AG09319 (cell line): ENCODE results near the gene COL9A1.

ENCODE experiments used
- DNase-seq: peaks from one replicate; pipeline ENCODE4 v3.0.0-alpha.2; 2010; ENCODE audit warnings: low read depth; ENCODE audit errors: extremely low read depth
- TF ChIP-seq, protein P1 (sequence below): IDR thresholded peaks from 2 replicates; pipeline ENCODE4 v1.5.1; 2011; ENCODE audit warnings: low read depth, mild to moderate bottlenecking, inconsistent platforms, low read length, moderate library complexity

The COL9A1 gene

DNA sequence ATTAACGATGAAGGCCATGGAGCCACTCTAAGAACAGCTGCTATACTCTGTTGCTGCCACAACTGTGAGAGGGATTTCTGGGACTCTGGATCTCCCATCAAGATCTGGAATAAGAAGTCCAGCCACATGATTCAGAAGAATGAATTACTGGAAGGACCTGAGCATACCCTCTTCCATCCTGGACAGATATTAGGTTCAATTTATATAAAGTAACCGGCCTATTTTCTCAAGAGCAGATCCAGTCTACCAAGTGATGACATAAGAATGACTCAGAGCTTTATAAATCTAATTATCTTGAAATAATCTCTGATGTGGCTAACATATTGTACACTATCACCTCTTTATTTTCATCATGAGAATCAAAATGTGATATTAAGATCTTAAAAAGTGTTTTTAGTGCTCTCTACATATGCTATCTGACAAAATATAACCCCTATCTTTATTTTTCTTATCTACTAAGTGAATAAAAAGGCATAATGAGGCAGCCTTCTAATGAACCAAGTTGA lies 45.1 kb downstream of the COL9A1 start:
- DNase-seq = no peak
- TF ChIP-seq, protein P1, sequence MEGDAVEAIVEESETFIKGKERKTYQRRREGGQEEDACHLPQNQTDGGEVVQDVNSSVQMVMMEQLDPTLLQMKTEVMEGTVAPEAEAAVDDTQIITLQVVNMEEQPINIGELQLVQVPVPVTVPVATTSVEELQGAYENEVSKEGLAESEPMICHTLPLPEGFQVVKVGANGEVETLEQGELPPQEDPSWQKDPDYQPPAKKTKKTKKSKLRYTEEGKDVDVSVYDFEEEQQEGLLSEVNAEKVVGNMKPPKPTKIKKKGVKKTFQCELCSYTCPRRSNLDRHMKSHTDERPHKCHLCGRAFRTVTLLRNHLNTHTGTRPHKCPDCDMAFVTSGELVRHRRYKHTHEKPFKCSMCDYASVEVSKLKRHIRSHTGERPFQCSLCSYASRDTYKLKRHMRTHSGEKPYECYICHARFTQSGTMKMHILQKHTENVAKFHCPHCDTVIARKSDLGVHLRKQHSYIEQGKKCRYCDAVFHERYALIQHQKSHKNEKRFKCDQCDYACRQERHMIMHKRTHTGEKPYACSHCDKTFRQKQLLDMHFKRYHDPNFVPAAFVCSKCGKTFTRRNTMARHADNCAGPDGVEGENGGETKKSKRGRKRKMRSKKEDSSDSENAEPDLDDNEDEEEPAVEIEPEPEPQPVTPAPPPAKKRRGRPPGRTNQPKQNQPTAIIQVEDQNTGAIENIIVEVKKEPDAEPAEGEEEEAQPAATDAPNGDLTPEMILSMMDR = no peak

DNA sequence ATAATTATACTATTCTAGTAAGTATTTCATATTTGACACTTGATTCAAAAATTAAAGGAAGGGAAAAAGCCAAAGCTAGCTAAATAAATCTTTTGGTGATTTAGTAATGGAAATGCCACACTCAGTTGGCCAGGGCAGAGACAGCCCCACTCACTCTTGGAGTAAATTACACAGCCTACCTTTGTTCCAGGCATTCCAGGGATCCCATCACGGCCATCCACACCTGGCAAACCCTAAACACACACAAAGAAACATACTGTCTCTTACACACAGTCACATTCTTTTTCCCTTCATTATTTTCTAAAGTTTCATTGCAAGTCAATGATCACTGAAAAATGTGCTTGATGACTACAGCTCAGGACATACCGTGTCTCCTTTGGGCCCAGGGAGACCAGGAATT lies 48.1 kb downstream of the COL9A1 start:
- TF ChIP-seq, protein P1 = no peak
- no peak for DNase-seq

DNA sequence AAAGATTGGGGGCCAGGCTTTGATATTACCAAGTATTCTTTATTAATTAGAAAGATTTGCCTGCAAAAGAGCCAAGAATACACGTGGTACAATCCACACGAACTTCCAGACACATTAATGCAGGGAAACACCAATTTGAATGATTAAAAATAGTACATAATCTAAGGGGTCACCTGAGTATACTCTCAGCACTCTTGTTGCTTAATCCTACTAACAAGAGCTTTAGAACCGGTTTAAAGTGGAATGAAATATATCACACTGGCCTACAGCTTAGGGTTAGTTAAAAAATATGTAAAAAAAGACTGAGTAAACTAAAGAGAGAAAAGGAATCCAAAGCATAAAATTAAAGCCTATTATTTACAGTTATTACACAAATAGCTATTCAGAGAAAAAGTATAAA lies 49.0 kb downstream of the COL9A1 start:
- DNase-seq = no peak
- TF ChIP-seq, protein P1 = no peak

DNA sequence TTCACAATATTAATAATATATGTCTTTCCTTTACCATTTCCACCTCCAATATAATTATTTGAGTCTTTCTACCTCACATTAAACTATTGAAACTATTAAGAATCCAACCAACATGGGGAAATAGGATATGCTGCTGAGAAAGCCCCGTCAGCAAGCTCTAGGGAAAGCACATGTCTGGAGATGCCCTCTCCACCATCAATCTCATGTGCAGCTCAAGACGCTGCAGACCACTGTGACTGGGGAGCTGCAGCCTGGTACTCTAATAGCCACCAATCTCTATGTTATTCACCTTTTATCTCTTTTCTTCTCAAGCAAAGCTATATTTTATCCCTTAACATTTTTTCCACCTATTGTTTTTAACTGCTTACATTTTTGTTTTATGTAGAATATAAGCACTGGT lies 50.3 kb downstream of the COL9A1 start:
- TF ChIP-seq, protein P1 = no peak
- no peak for DNase-seq

DNA sequence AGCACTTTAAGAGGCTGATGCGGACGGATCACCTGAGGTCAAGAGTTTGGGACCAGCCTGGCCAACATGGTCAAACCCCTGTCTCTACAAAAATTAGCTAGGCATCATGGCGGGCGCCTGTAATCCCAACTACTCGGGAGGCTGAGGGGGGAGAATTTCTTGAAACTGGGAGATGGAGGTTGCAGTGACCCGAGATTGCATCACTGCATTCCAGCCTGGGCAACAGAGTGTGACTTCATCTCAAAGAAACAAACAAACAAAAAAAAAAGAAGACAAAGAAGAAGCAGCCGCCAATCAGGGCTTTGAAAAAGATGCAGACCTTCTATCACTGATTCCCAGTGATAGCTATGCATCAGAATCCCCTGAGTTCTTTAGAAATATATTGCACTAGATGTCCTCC lies 56.8 kb downstream of the COL9A1 start:
- TF ChIP-seq, protein P1 = no peak
- no peak for DNase-seq

DNA sequence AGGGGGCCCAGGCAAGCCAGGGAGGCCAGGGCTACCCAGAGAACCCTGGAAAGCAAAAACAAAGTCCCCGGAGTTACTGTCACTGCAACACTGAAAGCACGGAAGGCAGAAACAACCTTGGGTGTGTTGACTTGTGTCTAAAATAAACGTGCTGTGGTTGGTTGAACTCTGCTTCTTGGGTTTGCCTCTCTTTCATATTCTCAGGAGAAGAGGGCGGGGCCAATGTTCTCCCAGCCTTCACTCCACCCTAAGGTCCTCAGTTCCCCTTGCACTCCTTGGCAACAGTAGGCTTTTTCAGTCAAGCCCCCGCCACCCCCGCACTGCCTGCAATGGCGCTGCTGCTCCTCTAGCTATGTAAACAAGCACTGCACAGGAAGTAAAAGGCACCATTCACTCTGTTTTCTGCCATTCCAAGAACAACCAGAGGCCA lies 60.9 kb downstream of the COL9A1 start:
- no peak for DNase-seq

DNA sequence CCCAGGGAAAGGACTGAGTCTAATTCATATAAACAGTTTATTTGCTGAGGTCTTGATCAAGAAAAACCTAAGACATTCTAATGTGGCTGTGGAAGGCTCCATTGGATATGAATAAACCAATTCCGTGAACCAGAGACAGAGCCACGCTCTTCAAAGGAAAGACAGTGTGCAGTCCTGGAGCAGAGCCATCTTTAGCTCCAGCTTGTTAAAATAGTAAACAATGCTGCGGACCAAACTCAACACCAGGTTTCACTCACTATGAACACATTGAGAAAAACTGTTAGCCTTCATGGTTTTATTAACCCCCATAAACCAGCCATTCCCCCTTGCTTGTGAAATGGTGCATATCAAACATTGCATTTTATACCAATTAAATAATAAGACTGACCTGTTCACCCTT lies 61.9 kb downstream of the COL9A1 start:
- TF ChIP-seq, protein P1 = no peak
- DNase-seq = no peak

More for the DNA sequence above, 60.9 kb downstream of the COL9A1 start:
- TF ChIP-seq, protein P1 = no peak
